B cell (primary cell): Measurements from ENCODE around the gene PFKFB3. TPM values are rescaled to one million over a fixed set of nuclear protein-coding genes. Genes with fewer than 3 reads are reported as not detected.
A peak's percentile ranks its signal among the peaks of the same experiment; 100 is the strongest.

Experiments used
- ATAC-seq: fragments of 200-7000 bp; cut with Tn5 transposase; one replicate; pipeline ENCODE4 v1.10.0; 2021; ENCODE audit warnings: low read depth, mild to moderate bottlenecking, moderate number of reproducible peaks, moderate library complexity
- CTCF ChIA-PET: fragments of 350-600 bp; sonication (Branson Sonifier 250); formaldehyde crosslinking; loops from one replicate; lab custom pipeline; 2021; ENCODE audit warnings: antibody characterized with exemption, inconsistent platforms; lab: Charles Lee
- POLR2A ChIA-PET: fragments of 350-600 bp; sonication (Branson Sonifier 250); formaldehyde crosslinking; loops from one replicate; lab custom pipeline; 2021; ENCODE audit warnings: antibody characterized with exemption; lab: Charles Lee
- DNase-seq: peaks from one replicate; pipeline ENCODE4 v3.0.0; 2013
- H2AFZ ChIP-seq: 2 replicates; pipeline ENCODE4 v1.6.1; 2012; ENCODE audit warnings: mild to moderate bottlenecking, low read depth, low read length; ENCODE audit not compliant: insufficient read depth, poor library complexity, severe bottlenecking
- H3K27ac ChIP-seq, 2 donors: 1 replicate in 1 of 2; 2 replicates in 1 of 2; pipeline ENCODE4 v1.5.1; 2012 to 2013; ENCODE audit warnings: low read length in 2 of 2, mild to moderate bottlenecking in 2 of 2, moderate library complexity in 1 of 2
- H3K27me3 ChIP-seq, 4 experiments: fragments of 200-600 bp in 1 of 4; sonication (generic) in 1 of 4; replicated peaks in 1 of 4; 1 replicate in 2 of 4; 2 replicates in 2 of 4; pipeline versions ENCODE4 v1.6.1 to v1.7.0; 2013 to 2016; ENCODE audit warnings: low read length in 3 of 4, mild to moderate bottlenecking in 2 of 4, mixed read lengths in 1 of 4, moderate library complexity in 1 of 4; ENCODE audit not compliant: insufficient read depth in 4 of 4, control insufficient read depth in 3 of 4; ENCODE audit errors: control extremely low read depth in 1 of 4
- H3K36me3 ChIP-seq, 2 experiments: replicated peaks in 1 of 2; 1 replicate in 1 of 2; 2 replicates in 1 of 2; pipeline versions ENCODE4 v1.6.1 to v1.7.1; 2013; ENCODE audit warnings: low read length in 1 of 2; ENCODE audit not compliant: insufficient read depth in 2 of 2, control insufficient read depth in 1 of 2; ENCODE audit errors: control extremely low read depth in 1 of 2, extremely low read depth in 1 of 2
- H3K4me1 ChIP-seq, 2 donors: fragments of 200-600 bp in 1 of 2; sonication (generic) in 1 of 2; 1 replicate in 1 of 2; 2 replicates in 1 of 2; pipeline versions ENCODE4 v1.5.1 to v1.6.1; 2013 to 2017; ENCODE audit warnings: low read length in 2 of 2; ENCODE audit not compliant: control insufficient read depth in 2 of 2, insufficient read depth in 2 of 2
- H3K4me2 ChIP-seq: replicated peaks from 2 replicates; pipeline ENCODE3; 2012; ENCODE audit warnings: mild to moderate bottlenecking, low read depth, low read length; ENCODE audit not compliant: poor library complexity, severe bottlenecking
- H3K4me3 ChIP-seq, 5 experiments: fragments of 200-600 bp in 1 of 5; sonication (generic) in 1 of 5; 1 replicate in 3 of 5; 2 replicates in 2 of 5; pipeline versions ENCODE4 v1.5.1 to v1.7.0; 2011 to 2016; ENCODE audit warnings: low read length in 4 of 5, mild to moderate bottlenecking in 4 of 5, low read depth in 2 of 5, control low read depth in 1 of 5, moderate library complexity in 1 of 5; ENCODE audit not compliant: insufficient read depth in 1 of 5; ENCODE audit errors: control extremely low read depth in 1 of 5, extremely low read depth in 1 of 5
- H3K79me2 ChIP-seq: fragments of 200-600 bp; sonication (generic); one replicate; pipeline ENCODE4 v1.6.0; 2016; ENCODE audit warnings: low read length; ENCODE audit not compliant: control insufficient read depth, insufficient read depth
- H3K9ac ChIP-seq: fragments of 200-600 bp; sonication (generic); 2 replicates; pipeline ENCODE4 v1.6.1; 2017; ENCODE audit warnings: mild to moderate bottlenecking, low read length, moderate library complexity
- H3K9me3 ChIP-seq, 3 donors: one replicate each; pipeline versions ENCODE4 v1.6.1 to v1.7.1; 2013; ENCODE audit warnings: low read length in 2 of 3; ENCODE audit not compliant: control insufficient read depth in 2 of 3, insufficient read depth in 1 of 3; ENCODE audit errors: control extremely low read depth in 1 of 3
- H4K20me1 ChIP-seq: 2 replicates; pipeline ENCODE4 v1.6.0; 2012; ENCODE audit warnings: mild to moderate bottlenecking, low read length; ENCODE audit not compliant: insufficient read depth, control insufficient read depth, poor library complexity, severe bottlenecking
- H3K27ac Mint-ChIP-seq: one replicate; pipeline ENCODE4 v1.8.0; 2021; ENCODE audit warnings: mixed read lengths
- H3K27me3 Mint-ChIP-seq: one replicate; pipeline ENCODE4 v1.8.0; 2021; ENCODE audit warnings: mixed read lengths
- H3K4me1 Mint-ChIP-seq: one replicate; pipeline ENCODE4 v1.8.0; 2021; ENCODE audit warnings: mixed read lengths
- H3K4me3 Mint-ChIP-seq: one replicate; pipeline ENCODE4 v1.8.0; 2021; ENCODE audit warnings: mixed read lengths
- H3K9me3 Mint-ChIP-seq: one replicate; pipeline ENCODE4 v1.8.0; 2022; ENCODE audit warnings: mixed read lengths; ENCODE audit not compliant: insufficient read depth
- CTCF ChIP-seq: fragments of 200-600 bp; IDR thresholded peaks from one replicate; pipeline ENCODE4 v1.8.0; 2022; ENCODE audit warnings: antibody characterized with exemption, mild to moderate bottlenecking
- EZH2 ChIP-seq: IDR thresholded peaks from 2 replicates; pipeline ENCODE4 v1.6.1; 2012; ENCODE audit warnings: borderline replicate concordance, low read depth, mild to moderate bottlenecking, moderate library complexity, low read length; ENCODE audit not compliant: insufficient read depth, poor library complexity, severe bottlenecking
- WGBS: methylation state at CpG from one replicate; pipeline ENCODE4 v1.1.5; 2013; ENCODE audit warnings: missing lambda C conversion rate; ENCODE audit not compliant: insufficient coverage; 5-methylcytosine and 5-hydroxymethylcytosine counted together
- intact Hi-C: fragments of 100-400 bp; cut with micrococcal nuclease; formaldehyde crosslinking; loops from one replicate; pipeline ENCODE4 v1.10.0; 2022
- polyA plus RNA-seq: library from polyadenylated mRNA; depleted of rRNA; stranded (reverse); fragments of >200 nt; gene quantifications from 2 replicates; pipeline ENCODE4 v1.2.3, GENCODE V29; 2012
- total RNA-seq, 2 donors: library from RNA; stranded (reverse); fragments of 120-200 nt in 1 of 2; gene quantifications; 1 replicate in 1 of 2; 2 replicates in 1 of 2; pipeline versions ENCODE4 v1.2.3 to v1.2.4, GENCODE V29; 2013 to 2022

The PFKFB3 gene
- total and polyA plus RNA-seq, 2 donors (not counting 1 experiment from before 2014, with no cell fraction given) = 13.2 to 239 TPM

GRCh38 chr10:6199131-6199733 lies 3.5 kb upstream of the PFKFB3 start:
- Histone ChIP-seq H3K9me3 (no peaks in the 10 kb centered on the region), H3K4me3 (no peak overlapping the region), H3K36me3 (no peaks in the 10 kb centered on the region), H3K9ac (no peak overlapping the region), H2AFZ (no peak overlapping the region), H3K79me2 (peaks cover 14% of the 10 kb centered on the region), H3K27me3 (no peaks in the 10 kb centered on the region), H3K4me1 (peaks cover 10 to 22% of the 10 kb centered on the region in 2 donors), H4K20me1 (peaks cover 23% of the 10 kb centered on the region), H3K4me2 (no peak overlapping the region), H3K27ac (no peak overlapping the region)
- 100% methylated on average over 2 of the region's 6 CpGs for WGBS
- DNase-seq = no peak
- CTCF ChIA-PET = interaction anchor here (0.7 to 5.7 kb wide), 6 partner anchors 18 to 239 kb away, joined by 3 to 325 read pairs (median 4); no protein-coding TSS in a partner anchor
- Mint-ChIP-seq H3K27me3 (no peaks in the 10 kb centered on the region), H3K4me1 (peaks cover 15% of the 10 kb centered on the region), H3K27ac (no peak overlapping the region), H3K4me3 (no peak overlapping the region), H3K9me3 (no peaks in the 10 kb centered on the region)
- TF ChIP-seq EZH2 (no peak), CTCF (no peak)
- intact Hi-C loops = no loop called here
- no peak for ATAC-seq
- POLR2A ChIA-PET = interaction anchor here (0.7 to 1.1 kb wide), 4 partner anchors 12 to 148 kb away, joined by 4 to 9 read pairs (median 6); no protein-coding TSS in a partner anchor

GRCh38 chr10:6200440-6200733 lies 2.3 kb upstream of the PFKFB3 start:
- H3K4me3 Mint-ChIP-seq = peak overlapping the region; percentile 83
- POLR2A ChIA-PET = interaction anchor here (0.6 to 5.7 kb wide), 3 partner anchors 35 to 200 kb away, joined by 3 to 72 read pairs (median 5); no protein-coding TSS in a partner anchor

More at GRCh38 chr10:6200440-6200733, 2.3 kb upstream of the PFKFB3 start:
- DNase-seq (no peak), ATAC-seq (no peak)
- H3K9me3 ChIP-seq = no peaks in the 10 kb centered on the region
- Mint-ChIP-seq H3K9me3 (no peaks in the 10 kb centered on the region), H3K27ac (no peak overlapping the region), H3K4me1 (peaks cover 22% of the 10 kb centered on the region), H3K27me3 (no peaks in the 10 kb centered on the region)
- intact Hi-C loops = no loop called here
- peaks cover 19% of the 10 kb centered on the region for H3K79me2 ChIP-seq
- H3K36me3 ChIP-seq = no peaks in the 10 kb centered on the region
- H4K20me1 ChIP-seq = peaks cover 31% of the 10 kb centered on the region
- peaks cover 13 to 29% of the 10 kb centered on the region in 2 donors for H3K4me1 ChIP-seq
- TF ChIP-seq EZH2 = no peak
- no peak for TF ChIP-seq CTCF
- H3K27ac ChIP-seq = no peak overlapping the region
- no peaks in the 10 kb centered on the region for H3K27me3 ChIP-seq
- H3K4me2 ChIP-seq = peak overlapping the region; percentile 93
- WGBS = no CpG with 5 or more reads among the region's 6 CpGs
- H2AFZ ChIP-seq = peak overlapping the region; percentile 62
- peak overlapping the region in 3 of 5 experiments; percentile 41 to 74 (median 55) for H3K4me3 ChIP-seq
- CTCF ChIA-PET = interaction anchor here (0.9 to 5.7 kb wide), 6 partner anchors 49 to 211 kb away, joined by 4 to 325 read pairs (median 32); no protein-coding TSS in a partner anchor
- H3K9ac ChIP-seq = peak overlapping the region; percentile 81
